Testis (tissue), 2 donors: ENCODE data around the gene INHBA.

ENCODE experiments used
- CTCF ChIP-seq, 3 experiments: fragments of 450-650 bp in 2 of 3; fragments of 200-600 bp in 1 of 3; sonication (generic) in 1 of 3; IDR thresholded peaks; one replicate each; pipeline ENCODE4 v1.5.1; 2016 to 2019; ENCODE audit warnings: antibody characterized with exemption in 3 of 3, mild to moderate bottlenecking in 2 of 3, moderate library complexity in 1 of 3
- POLR2A ChIP-seq: fragments of 450-650 bp; IDR thresholded peaks from one replicate; pipeline ENCODE4 v1.6.1; 2017; ENCODE audit warnings: antibody characterized with exemption, mild to moderate bottlenecking, moderate library complexity

- no peak for TF ChIP-seq CTCF (IDR thresholded peaks at IDR 0.05)
- no peak for TF ChIP-seq POLR2A
These were observed 27.8 kb upstream of the INHBA start for GRCh38 chr7:41730668-41731067.
